Hematopoietic multipotent progenitor cell treated with erythropoietin and hydrocortisone succinate and interleukin-3 and kit ligand, for 4 days (in vitro differentiated cells): ENCODE results near the gene MAP1LC3B.

Source experiments
- DNase-seq: peaks from one replicate; pipeline ENCODE4 v3.0.0-alpha.2; 2015

MAP1LC3B gene

DNA sequence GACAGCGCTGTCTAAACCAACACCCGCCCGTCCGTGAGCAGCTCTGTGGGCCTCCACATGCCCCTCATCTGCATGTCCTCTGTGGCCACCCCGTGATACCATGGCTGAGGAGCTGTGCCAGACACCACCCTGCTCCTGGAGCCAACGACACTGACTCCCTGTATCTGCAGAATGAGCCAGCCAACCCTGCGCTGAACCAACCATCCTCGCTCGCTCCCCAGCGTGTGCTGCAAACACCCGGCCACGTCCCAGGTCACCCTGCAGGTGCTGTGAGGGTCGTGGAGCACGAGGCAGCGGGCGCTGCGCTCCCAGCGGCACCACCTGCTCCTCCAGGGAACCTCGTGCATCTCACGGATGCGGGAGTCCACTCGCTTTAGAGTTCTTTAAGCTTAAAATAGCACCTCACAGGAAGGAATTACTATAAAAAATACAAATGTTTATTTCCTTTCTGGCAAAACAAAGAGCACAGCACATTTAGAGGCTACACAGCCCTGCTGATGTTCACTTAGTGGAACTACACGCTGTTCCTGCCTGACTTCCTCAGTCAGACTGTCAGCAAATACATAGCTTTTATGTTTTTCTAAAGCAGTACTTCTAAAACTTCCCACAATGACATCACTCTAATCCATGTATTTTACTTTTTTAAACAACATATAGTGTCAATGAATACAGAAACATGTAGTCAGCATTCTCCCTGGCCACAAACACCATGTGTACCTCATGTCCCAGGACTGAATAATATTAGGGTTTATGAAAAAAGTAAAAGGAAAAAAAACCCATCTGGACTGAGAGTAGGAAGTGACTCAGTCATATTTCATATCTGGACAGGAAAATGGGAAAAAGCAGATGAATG is 43.5 kb downstream of the MAP1LC3B start:
- DNase-seq = peak; percentile 13

- no peak for DNase-seq
Observed at GRCh38 chr16:87436225-87437172, 44.4 kb downstream of the MAP1LC3B start.

DNA sequence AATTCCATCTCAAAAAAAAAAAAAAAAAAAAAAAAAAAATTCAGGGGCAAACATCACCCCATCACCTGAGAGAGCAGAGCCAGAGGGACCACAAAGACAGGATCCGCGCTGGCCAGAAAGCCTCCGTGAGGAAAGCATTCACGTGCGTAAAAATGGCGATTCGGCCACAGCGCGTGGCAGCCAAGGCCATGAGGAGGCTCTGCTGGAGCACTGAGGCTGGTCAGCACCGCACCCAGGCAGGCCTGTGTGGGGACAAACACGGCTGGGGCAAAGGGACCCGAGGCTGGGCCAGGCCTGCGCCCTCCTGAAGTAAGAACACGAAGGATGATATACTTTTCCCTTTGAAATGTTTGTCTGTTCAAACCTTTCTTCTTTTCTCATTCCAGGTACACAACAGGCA is 45.2 kb downstream of the MAP1LC3B start:
- DNase-seq = no peak

DNA sequence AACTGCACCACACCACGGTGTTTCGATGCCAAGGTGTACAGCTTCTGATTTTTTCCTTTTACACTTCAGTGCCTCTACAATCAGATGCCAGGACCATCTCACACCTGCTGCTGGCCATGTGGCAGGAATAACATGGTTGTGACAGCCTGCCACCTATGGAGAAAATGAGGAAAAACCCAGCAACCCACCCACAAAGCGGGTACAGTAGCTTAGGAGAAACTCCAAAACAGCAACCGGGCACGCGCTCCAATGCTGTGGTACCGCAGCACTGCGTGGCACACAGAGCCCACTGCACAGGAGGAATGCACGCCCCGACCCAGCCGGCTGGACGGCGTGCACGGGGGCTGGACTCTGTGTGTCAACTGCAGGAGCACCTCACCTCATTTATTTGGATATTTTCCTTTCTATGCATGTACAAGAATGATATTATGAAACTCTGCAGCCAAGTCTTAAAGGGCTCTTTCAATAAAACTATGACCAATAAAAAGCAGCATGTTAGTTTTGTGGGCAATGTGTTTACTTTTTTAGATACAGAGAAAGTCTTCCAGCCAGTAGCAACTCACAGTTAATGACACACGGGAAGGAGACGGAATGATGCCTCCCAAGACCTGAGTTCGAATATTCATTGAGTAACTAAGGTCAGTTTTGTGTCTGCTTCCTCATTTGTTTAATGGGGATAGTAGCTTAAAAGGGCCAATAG is 45.9 kb downstream of the MAP1LC3B start:
- no peak for DNase-seq

DNA sequence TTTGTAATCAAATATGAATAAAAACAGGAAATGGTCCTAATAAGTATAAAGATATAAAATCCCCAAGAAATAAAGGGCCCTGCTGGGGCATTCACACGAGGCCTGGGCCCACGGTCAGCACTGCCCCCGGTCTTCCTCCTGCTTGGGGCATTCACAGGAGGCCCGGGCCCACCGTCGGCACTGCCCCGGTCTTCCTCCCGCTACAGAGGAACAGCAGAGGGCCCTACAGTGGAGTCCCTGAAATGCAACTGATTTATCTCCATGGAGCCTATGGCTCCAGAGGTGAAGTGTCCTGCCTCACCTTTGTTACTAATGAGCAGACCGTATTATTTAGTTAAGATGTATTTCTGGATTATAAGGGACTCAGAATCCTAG is 46.5 kb downstream of the MAP1LC3B start:
- no peak for DNase-seq

DNA sequence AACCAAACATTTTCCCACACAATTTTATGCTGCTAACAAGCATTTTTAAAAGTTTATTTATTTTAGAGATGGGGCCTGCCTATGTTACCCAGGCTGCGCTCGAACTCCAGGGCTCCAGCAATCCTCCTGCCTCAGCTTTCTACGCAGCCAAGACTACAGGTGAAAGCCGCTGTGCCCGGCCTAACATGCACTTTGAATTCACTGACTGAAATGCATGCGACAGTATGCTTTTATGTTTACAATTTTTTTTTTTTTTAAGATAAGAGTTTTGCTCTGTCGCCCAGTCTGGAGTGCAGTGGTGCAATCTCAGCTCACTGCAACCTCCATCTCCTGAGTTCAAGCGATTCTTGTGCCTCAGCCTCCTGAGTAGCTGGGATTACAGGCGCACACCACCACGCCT is 47.8 kb downstream of the MAP1LC3B start:
- no peak for DNase-seq

- DNase-seq = no peak
Observed at GRCh38 chr16:87441886-87442580, 49.9 kb downstream of the MAP1LC3B start.

DNA sequence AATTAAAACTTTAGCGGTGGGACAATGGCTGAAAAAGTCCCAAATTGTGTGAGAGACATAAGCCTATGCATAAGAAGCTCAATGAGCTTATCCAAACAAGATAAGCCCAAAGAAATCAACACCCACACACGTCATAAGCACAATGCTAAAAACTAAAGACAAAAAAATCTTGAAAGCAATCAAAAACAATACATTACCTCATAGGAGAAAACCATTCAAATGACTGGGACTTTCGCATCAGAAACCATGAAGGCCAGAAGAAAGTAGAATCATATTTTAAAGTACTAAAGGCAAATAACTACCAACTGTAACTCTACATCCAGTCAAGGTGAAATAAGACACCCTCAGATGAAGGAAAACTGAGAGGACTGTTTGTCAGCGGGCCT is 50.4 kb downstream of the MAP1LC3B start:
- no peak for DNase-seq

DNA sequence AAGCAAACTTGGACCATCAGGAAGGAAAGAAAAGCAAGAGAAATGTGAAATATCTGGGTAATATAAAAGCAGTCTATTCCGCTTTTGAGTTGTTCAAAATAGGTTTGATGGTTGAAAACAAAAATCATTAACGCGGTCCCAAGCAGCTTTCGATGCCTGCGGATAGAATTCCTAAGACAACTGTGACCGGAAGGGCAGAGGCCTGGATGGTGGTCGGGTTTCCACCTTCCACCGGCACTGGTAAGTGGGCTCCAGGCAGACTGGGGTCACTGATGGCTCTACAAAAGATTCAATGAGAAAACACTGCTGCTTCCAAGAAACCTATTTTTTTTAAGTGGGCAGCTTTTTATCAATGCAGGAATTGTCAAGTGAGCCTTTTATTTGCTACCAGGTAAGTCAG is 50.9 kb downstream of the MAP1LC3B start:
- DNase-seq = no peak

- DNase-seq = no peak
Observed at GRCh38 chr16:87443964-87444363, 51.8 kb downstream of the MAP1LC3B start.

DNA sequence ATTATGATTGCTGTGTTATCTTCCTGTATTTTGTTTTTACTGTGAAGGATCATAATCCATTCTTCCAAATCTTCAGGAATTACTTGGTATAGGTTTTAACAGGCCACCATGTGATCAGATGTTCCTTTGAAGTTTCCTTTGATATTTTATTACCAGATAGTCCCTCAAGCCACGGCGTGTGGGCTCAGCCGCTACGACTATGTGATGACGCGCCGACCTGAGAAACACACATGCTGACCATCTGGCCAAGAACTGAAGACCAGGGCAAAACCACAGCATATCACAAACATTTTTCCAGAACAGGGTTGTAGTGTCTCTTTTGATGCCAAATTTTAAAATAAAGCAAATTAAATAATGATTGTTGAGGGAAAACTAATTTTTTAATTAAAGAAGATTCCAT is 53.4 kb downstream of the MAP1LC3B start:
- DNase-seq = no peak

DNA sequence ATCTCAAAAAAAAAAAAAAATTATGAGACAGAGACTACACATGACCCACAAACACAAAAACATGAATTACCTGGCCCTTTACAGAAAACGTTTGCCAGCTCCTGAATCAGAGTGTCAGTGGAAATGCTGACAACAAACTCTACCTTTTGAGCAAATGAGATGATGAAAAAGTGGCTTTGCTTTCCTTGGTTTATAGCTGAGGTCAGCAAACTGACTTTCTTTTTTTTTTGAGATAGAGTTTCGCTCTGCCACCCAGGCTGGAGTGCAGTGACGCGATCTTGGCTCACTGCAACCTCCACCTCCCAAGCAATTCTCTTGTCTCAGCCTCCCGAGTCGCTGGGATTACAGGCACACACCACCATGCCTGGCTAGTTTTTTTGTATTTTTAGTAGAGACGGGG is 54.3 kb downstream of the MAP1LC3B start:
- DNase-seq = no peak

DNA sequence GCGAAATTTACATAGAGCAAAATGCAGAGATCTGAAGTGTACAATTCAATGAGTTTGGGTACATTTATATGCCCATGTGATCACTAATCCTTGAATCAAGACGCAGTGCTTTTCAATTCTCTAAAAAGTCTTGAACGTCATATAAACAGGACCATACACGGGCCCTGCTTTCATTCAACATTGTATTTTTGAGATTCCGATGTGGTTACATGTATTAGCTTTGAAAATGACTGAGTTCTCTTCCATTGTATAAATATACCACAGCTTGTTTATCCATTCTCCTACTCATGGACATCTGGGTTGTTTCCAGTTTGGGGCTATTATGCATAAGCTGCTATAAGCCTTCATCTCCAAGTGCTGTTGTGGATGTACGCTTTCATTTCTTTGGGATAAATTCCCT is 55.2 kb downstream of the MAP1LC3B start:
- no peak for DNase-seq

DNA sequence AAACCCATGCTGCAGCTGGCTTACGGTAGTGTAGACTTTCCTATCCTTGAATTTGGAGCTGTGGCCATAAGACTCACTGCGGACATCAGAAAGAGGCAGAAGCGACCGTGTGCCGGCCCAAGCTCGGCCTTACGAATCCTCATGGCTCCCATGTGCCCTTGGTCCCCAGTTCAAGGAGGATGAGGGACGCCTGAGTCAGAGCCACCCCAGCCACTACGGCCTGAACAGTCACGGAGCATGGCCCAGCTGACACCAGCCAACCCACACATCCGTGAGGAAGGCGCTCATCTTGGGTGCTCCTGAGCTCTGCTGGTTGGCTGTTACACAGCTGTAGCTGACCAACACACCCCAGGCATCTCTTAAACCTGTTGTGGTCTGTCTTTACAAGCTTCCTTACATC is 56.7 kb downstream of the MAP1LC3B start:
- no peak for DNase-seq

- no peak for DNase-seq
Observed at GRCh38 chr16:87451563-87452210, 59.6 kb downstream of the MAP1LC3B start.

DNA sequence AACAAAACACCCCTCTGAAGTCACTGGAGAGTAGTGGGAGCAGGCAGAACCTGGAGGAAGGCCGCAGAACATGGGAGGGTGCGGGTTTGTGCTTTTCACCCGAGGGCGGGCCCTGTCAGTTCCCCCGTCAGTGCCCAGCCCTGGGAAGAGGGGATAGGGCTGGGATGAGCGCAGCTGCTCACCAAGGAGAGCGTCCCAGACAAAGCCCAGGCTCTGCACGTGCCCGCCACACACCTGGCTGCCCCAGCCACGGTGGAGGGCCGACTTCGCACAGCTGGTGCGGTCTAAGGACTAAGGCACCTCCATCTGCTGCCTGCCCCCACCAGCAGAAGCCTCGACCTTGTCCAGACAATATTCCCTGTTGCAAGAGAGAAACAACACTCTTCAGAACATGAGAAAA is 61.2 kb downstream of the MAP1LC3B start:
- DNase-seq = no peak
